Measurements from ENCODE around the gene CHSY1.

The CHSY1 gene

GRCh38 chr15:101135532-101136166 is 116.2 kb downstream of the CHSY1 start:
- in situ Hi-C loops (cut with HindIII; ENCODE audit: low sequenced_read_pairs): no loop called here
- TF ChIP-seq CTCF (IDR thresholded peaks at IDR 0.05; ENCODE audit: low read depth, low read length, missing control alignments): no peak
- DNase-seq (ENCODE audit: low read depth): no peak
- H3K4me3 ChIP-seq (ENCODE audit: low read depth, low read length): no peak overlapping the region

- DNase-seq (ENCODE audit: low read depth): no peak
- in situ Hi-C loops (cut with HindIII; ENCODE audit: low sequenced_read_pairs): no loop called here
- no peak overlapping the region for H3K4me3 ChIP-seq (ENCODE audit: low read depth, low read length)
- no peak for TF ChIP-seq CTCF (IDR thresholded peaks at IDR 0.05; ENCODE audit: low read depth, low read length, missing control alignments)
These were observed 117.1 kb downstream of the CHSY1 start for GRCh38 chr15:101134780-101135179.

GRCh38 chr15:101133751-101134261 is 118.0 kb downstream of the CHSY1 start:
- no peak for TF ChIP-seq CTCF (IDR thresholded peaks at IDR 0.05; ENCODE audit: low read depth, low read length, missing control alignments)
- no peak for DNase-seq (ENCODE audit: low read depth)
- in situ Hi-C loops (cut with HindIII; ENCODE audit: low sequenced_read_pairs): no loop called here
- no peak overlapping the region for H3K4me3 ChIP-seq (ENCODE audit: low read depth, low read length)

GRCh38 chr15:101133181-101133460 is 118.7 kb downstream of the CHSY1 start:
- no peak for TF ChIP-seq CTCF (IDR thresholded peaks at IDR 0.05; ENCODE audit: low read depth, low read length, missing control alignments)
- no peak for DNase-seq (ENCODE audit: low read depth)
- H3K4me3 ChIP-seq (ENCODE audit: low read depth, low read length): no peak overlapping the region
- in situ Hi-C loops (cut with HindIII; ENCODE audit: low sequenced_read_pairs): no loop called here

- TF ChIP-seq CTCF (IDR thresholded peaks at IDR 0.05; ENCODE audit: low read depth, low read length, missing control alignments): no peak
- no peak for DNase-seq (ENCODE audit: low read depth)
- H3K4me3 ChIP-seq (ENCODE audit: low read depth, low read length): no peak overlapping the region
- in situ Hi-C loops (cut with HindIII; ENCODE audit: low sequenced_read_pairs): no loop called here
These were observed 119.3 kb downstream of the CHSY1 start for GRCh38 chr15:101132390-101133180.

GRCh38 chr15:101131489-101132389 is 120.1 kb downstream of the CHSY1 start:
- in situ Hi-C loops (cut with HindIII; ENCODE audit: low sequenced_read_pairs): no loop called here
- no peak for TF ChIP-seq CTCF (IDR thresholded peaks at IDR 0.05; ENCODE audit: low read depth, low read length, missing control alignments)
- no peak for DNase-seq (ENCODE audit: low read depth)
- no peak overlapping the region for H3K4me3 ChIP-seq (ENCODE audit: low read depth, low read length)

Data from astrocyte of the cerebellum (primary cell).